GM19238 (cell line): ENCODE measurements around the gene DNAJB2.
"Not testable (repeated sequence)": the region's sequence is repeated elsewhere in the genome, so short reads cannot be mapped to it uniquely, and the experiment has no call there.

Experiments used
- DNase-seq: peaks from one replicate; pipeline ENCODE4 v3.0.0; 2011; ENCODE audit warnings: low spot score; ENCODE audit not compliant: insufficient read length

DNAJB2 gene

GRCh38 chr2:219298759-219299371 lies 19.7 kb downstream of the DNAJB2 start:
- DNase-seq = peak; percentile 93

GRCh38 chr2:219299372-219299760 lies 20.2 kb downstream of the DNAJB2 start:
- DNase-seq = no peak

GRCh38 chr2:219300022-219300421 lies 20.9 kb downstream of the DNAJB2 start:
- no peak for DNase-seq

- DNase-seq = no peak
These were observed 23.3 kb downstream of the DNAJB2 start for GRCh38 chr2:219302412-219302968.

- no peak for DNase-seq
These were observed 25.1 kb downstream of the DNAJB2 start for GRCh38 chr2:219304223-219304622.

- DNase-seq = no peak
These were observed 26.9 kb downstream of the DNAJB2 start for GRCh38 chr2:219306047-219306446.

GRCh38 chr2:219308142-219309101 lies 29.3 kb downstream of the DNAJB2 start:
- peak; percentile 69 for DNase-seq

GRCh38 chr2:219309278-219309677 lies 30.1 kb downstream of the DNAJB2 start, which contains the start of gene PTPRN:
PTPRN (minus strand) TSS chr2:219309401; CDS start chr2:219309332, 69 bp downstream.
- no peak for DNase-seq

GRCh38 chr2:219312683-219313263 lies 33.6 kb downstream of the DNAJB2 start:
- DNase-seq = not testable (repeated sequence)

GRCh38 chr2:219314804-219315468 lies 35.8 kb downstream of the DNAJB2 start:
- no peak for DNase-seq

GRCh38 chr2:219323434-219323833 lies 44.3 kb downstream of the DNAJB2 start:
- DNase-seq = no peak

- no peak for DNase-seq
These were observed 46.0 kb downstream of the DNAJB2 start for GRCh38 chr2:219325136-219325535.

GRCh38 chr2:219325657-219326315 lies 46.6 kb downstream of the DNAJB2 start:
- DNase-seq = no peak

- no peak for DNase-seq
These were observed 48.6 kb downstream of the DNAJB2 start for GRCh38 chr2:219327719-219328118.

GRCh38 chr2:219331560-219332213 lies 52.5 kb downstream of the DNAJB2 start:
- DNase-seq = no peak

GRCh38 chr2:219332542-219332941 lies 53.4 kb downstream of the DNAJB2 start, which contains the start of gene RESP18:
RESP18 (minus strand) TSS chr2:219332744.
- DNase-seq = no peak

GRCh38 chr2:219334076-219334475 lies 54.9 kb downstream of the DNAJB2 start:
- no peak for DNase-seq

- no peak for DNase-seq
These were observed 56.2 kb downstream of the DNAJB2 start for GRCh38 chr2:219335373-219335786.
